Kidney epithelial cell (primary cell): Measurements from ENCODE around the gene ZEB2. TPM values are rescaled to one million over a fixed set of nuclear protein-coding genes. Genes with fewer than 3 reads are reported as not detected.

Experiments used
- DNase-seq: peaks from one replicate; pipeline ENCODE4 v3.0.0-alpha.2; 2010; ENCODE audit warnings: low read depth
- H3K27me3 ChIP-seq: 2 replicates; pipeline ENCODE4 v1.6.0; 2011; ENCODE audit warnings: low read length; ENCODE audit not compliant: control insufficient read depth, insufficient read depth
- H3K36me3 ChIP-seq: 2 replicates; pipeline ENCODE4 v1.5.1; 2011; ENCODE audit warnings: low read length; ENCODE audit not compliant: control insufficient read depth, insufficient read depth
- H3K4me3 ChIP-seq: 2 replicates; pipeline ENCODE4 v1.5.1; 2011; ENCODE audit warnings: low read depth, mild to moderate bottlenecking, control low read depth, low read length
- CTCF ChIP-seq: IDR thresholded peaks from 2 replicates; pipeline ENCODE4 v1.5.1; 2011; ENCODE audit warnings: mild to moderate bottlenecking, moderate library complexity, low read length, control low read depth, inconsistent platforms; ENCODE audit not compliant: insufficient read depth, poor library complexity, severe bottlenecking
- total RNA-seq: library from RNA; depleted of rRNA; stranded (reverse); fragments of >200 nt; gene quantifications from 2 replicates; pipeline ENCODE4 v1.2.3, GENCODE V29; 2015

Gene ZEB2
- total RNA-seq, 1 donor from 2014 or later, result 14.7 TPM

GRCh38 chr2:144405982-144406788 is 113.7 kb downstream of the ZEB2 start:
- DNase-seq, result no peak
- no peak for TF ChIP-seq CTCF
- H3K4me3 ChIP-seq, result no peak overlapping the region
- no peaks in the 10 kb centered on the region for H3K27me3 ChIP-seq
- H3K36me3 ChIP-seq, result no peaks in the 10 kb centered on the region

- no peak for TF ChIP-seq CTCF
- Histone ChIP-seq H3K27me3 (no peaks in the 10 kb centered on the region), H3K36me3 (peaks cover 1% of the 10 kb centered on the region), H3K4me3 (no peak overlapping the region)
- no peak for DNase-seq
Measured at GRCh38 chr2:144405321-144405720, 114.6 kb downstream of the ZEB2 start.

GRCh38 chr2:144404586-144405314 is 115.2 kb downstream of the ZEB2 start:
- H3K4me3 ChIP-seq, result no peak overlapping the region
- peaks cover 2% of the 10 kb centered on the region for H3K36me3 ChIP-seq
- no peaks in the 10 kb centered on the region for H3K27me3 ChIP-seq
- no peak for TF ChIP-seq CTCF
- no peak for DNase-seq

- no peak overlapping the region for H3K4me3 ChIP-seq
- TF ChIP-seq CTCF, result no peak
- H3K27me3 ChIP-seq, result no peaks in the 10 kb centered on the region
- H3K36me3 ChIP-seq, result peaks cover 2% of the 10 kb centered on the region
- DNase-seq, result no peak
Measured at GRCh38 chr2:144403933-144404332, 116.0 kb downstream of the ZEB2 start.

GRCh38 chr2:144402251-144402650 is 117.7 kb downstream of the ZEB2 start:
- no peak overlapping the region for H3K4me3 ChIP-seq
- H3K36me3 ChIP-seq, result peaks cover 3% of the 10 kb centered on the region
- no peaks in the 10 kb centered on the region for H3K27me3 ChIP-seq
- TF ChIP-seq CTCF, result no peak
- DNase-seq, result no peak

GRCh38 chr2:144401036-144401435 is 118.9 kb downstream of the ZEB2 start:
- Histone ChIP-seq H3K36me3 (peaks cover 3% of the 10 kb centered on the region), H3K4me3 (no peak overlapping the region), H3K27me3 (no peaks in the 10 kb centered on the region)
- DNase-seq, result no peak
- no peak for TF ChIP-seq CTCF
